DLD1 (cell line): Measurements from ENCODE around the gene SPATA33.

Experiments used
- in situ Hi-C: cut with HindIII; loops from 2 replicates; pipeline ENCODE4 v1.10.0; 2017; ENCODE audit warnings: low sequenced_read_pairs

SPATA33 gene

GRCh38 chr16:89657442-89658220 lies at the start of gene SPATA33, which contains the start of gene CHMP1A:
TSS of gene SPATA33 (plus strand) at chr16:89657836. CDS start at chr16:89657912, 76 bp downstream.
TSS of gene CHMP1A (minus strand) at chr16:89657708. CDS start at chr16:89657588, 120 bp downstream.
- in situ Hi-C loops = no loop called here

- in situ Hi-C loops = no loop called here
These were observed 49.5 kb upstream of the SPATA33 start for GRCh38 chr16:89607937-89608740.

- in situ Hi-C loops = no loop called here
These were observed 47.6 kb upstream of the SPATA33 start for GRCh38 chr16:89610108-89610453.

- in situ Hi-C loops = no loop called here
These were observed 45.0 kb upstream of the SPATA33 start for GRCh38 chr16:89612415-89613166.

- in situ Hi-C loops = no loop called here
These were observed 44.2 kb upstream of the SPATA33 start, which contains the start of gene DPEP1 for GRCh38 chr16:89613231-89613953. TSS of gene DPEP1 (plus strand) at chr16:89613642. CDS start at chr16:89630411, 16,769 bp downstream.

- in situ Hi-C loops = no loop called here
These were observed 43.6 kb upstream of the SPATA33 start for GRCh38 chr16:89613954-89614459.

GRCh38 chr16:89615176-89615575 lies 42.5 kb upstream of the SPATA33 start:
- in situ Hi-C loops = no loop called here

- in situ Hi-C loops = no loop called here
These were observed 42.0 kb upstream of the SPATA33 start for GRCh38 chr16:89615596-89616090.

GRCh38 chr16:89616623-89617022 lies 41.0 kb upstream of the SPATA33 start:
- in situ Hi-C loops = no loop called here

GRCh38 chr16:89617036-89617435 lies 40.6 kb upstream of the SPATA33 start:
- in situ Hi-C loops = no loop called here

- in situ Hi-C loops = no loop called here
These were observed 39.3 kb upstream of the SPATA33 start for GRCh38 chr16:89618109-89618998.

GRCh38 chr16:89619840-89620239 lies 37.8 kb upstream of the SPATA33 start:
- in situ Hi-C loops = no loop called here

- in situ Hi-C loops = no loop called here
These were observed 37.2 kb upstream of the SPATA33 start for GRCh38 chr16:89620406-89620841.

- in situ Hi-C loops = no loop called here
These were observed 36.4 kb upstream of the SPATA33 start for GRCh38 chr16:89621136-89621697.

- in situ Hi-C loops = no loop called here
These were observed 35.8 kb upstream of the SPATA33 start for GRCh38 chr16:89621698-89622409.

- in situ Hi-C loops = no loop called here
These were observed 34.0 kb upstream of the SPATA33 start for GRCh38 chr16:89623511-89624261.
